Adrenal gland (tissue), 5 donors: Measurements from ENCODE around the gene TRIM6.

Experiments
- CTCF ChIP-seq, 6 experiments: fragments of 450-650 bp in 4 of 6; fragments of 200-600 bp in 2 of 6; sonication (generic) in 1 of 6; IDR thresholded peaks; 1 replicate in 5 of 6; 2 replicates in 1 of 6; pipeline versions ENCODE4 v1.5.1 to v1.8.0; 2016 to 2021; ENCODE audit warnings: antibody characterized with exemption in 6 of 6, mild to moderate bottlenecking in 2 of 6, moderate library complexity in 1 of 6
- POLR2A ChIP-seq, 2 donors: fragments of 450-650 bp; IDR thresholded peaks; one replicate each; pipeline ENCODE4 v1.6.1; 2017; ENCODE audit warnings: antibody characterized with exemption in 2 of 2, mild to moderate bottlenecking in 2 of 2, moderate library complexity in 1 of 2
- donor health status: DM: no; HTN: no; CAD: no.

- TF ChIP-seq CTCF (IDR thresholded peaks at IDR 0.05), result no peak
- no peak for TF ChIP-seq POLR2A (IDR thresholded peaks at IDR 0.05)
Measured at GRCh38 chr11:5620651-5621521, 24.4 kb downstream of the TRIM6 start.
